Subcutaneous adipose tissue (tissue), 4 donors: ENCODE results near the gene DDIAS. TPM values are rescaled to one million over a fixed set of nuclear protein-coding genes. Genes with fewer than 3 reads are reported as not detected.

Experiments used
- total RNA-seq, 4 donors: library from RNA; depleted of rRNA; stranded (reverse); fragments of >200 nt; gene quantifications; one replicate each; pipeline ENCODE4 v1.1.0, GENCODE V29; 2016
- TF ChIP-seq, protein P1 (sequence below): fragments of 450-650 bp; IDR thresholded peaks from one replicate; pipeline ENCODE4 v1.5.1; 2016; ENCODE audit warnings: low read depth, mild to moderate bottlenecking, control low read depth, antibody characterized with exemption, moderate library complexity

The DDIAS gene
- total RNA-seq, 4 donors from 2014 or later, result 0.38 to 2.4 (median 1.7) TPM

DNA sequence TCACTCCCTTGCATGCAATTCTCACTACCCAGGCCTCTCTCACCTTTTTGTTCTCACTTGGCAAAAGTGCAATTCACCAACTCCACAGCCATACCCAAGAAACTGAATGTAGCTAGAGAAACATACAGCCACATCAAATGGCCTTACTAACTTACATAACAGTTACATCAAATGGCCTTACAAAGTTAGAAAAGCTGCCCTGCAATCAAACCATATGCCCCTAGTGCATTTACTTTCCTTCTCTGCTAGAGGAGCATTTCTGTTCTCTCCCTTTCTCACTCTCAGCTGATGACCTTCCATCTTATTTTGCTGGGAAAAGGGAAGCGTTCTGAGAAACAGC is 11.6 kb upstream of the DDIAS start:
- TF ChIP-seq, protein P1, sequence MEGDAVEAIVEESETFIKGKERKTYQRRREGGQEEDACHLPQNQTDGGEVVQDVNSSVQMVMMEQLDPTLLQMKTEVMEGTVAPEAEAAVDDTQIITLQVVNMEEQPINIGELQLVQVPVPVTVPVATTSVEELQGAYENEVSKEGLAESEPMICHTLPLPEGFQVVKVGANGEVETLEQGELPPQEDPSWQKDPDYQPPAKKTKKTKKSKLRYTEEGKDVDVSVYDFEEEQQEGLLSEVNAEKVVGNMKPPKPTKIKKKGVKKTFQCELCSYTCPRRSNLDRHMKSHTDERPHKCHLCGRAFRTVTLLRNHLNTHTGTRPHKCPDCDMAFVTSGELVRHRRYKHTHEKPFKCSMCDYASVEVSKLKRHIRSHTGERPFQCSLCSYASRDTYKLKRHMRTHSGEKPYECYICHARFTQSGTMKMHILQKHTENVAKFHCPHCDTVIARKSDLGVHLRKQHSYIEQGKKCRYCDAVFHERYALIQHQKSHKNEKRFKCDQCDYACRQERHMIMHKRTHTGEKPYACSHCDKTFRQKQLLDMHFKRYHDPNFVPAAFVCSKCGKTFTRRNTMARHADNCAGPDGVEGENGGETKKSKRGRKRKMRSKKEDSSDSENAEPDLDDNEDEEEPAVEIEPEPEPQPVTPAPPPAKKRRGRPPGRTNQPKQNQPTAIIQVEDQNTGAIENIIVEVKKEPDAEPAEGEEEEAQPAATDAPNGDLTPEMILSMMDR, result no peak

DNA sequence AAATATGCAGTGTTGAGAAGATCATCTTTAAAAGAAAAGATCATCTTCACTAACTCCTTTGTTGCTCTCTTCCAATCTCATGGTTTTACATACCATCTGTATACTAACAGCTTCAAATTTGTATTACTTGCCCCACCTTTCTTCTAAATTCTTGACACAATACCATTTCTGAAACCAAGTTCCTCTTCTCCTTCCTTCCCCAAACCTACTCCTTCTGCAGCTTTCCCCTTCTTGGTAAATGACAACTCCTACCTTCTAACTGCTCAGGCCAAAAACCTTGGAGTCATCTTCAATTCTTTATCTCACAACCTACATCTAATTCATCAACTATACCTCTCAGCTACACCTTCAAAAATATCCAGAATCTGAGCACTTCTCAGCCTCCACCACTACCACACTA is 10.6 kb upstream of the DDIAS start:
- TF ChIP-seq, protein P1, result no peak

DNA sequence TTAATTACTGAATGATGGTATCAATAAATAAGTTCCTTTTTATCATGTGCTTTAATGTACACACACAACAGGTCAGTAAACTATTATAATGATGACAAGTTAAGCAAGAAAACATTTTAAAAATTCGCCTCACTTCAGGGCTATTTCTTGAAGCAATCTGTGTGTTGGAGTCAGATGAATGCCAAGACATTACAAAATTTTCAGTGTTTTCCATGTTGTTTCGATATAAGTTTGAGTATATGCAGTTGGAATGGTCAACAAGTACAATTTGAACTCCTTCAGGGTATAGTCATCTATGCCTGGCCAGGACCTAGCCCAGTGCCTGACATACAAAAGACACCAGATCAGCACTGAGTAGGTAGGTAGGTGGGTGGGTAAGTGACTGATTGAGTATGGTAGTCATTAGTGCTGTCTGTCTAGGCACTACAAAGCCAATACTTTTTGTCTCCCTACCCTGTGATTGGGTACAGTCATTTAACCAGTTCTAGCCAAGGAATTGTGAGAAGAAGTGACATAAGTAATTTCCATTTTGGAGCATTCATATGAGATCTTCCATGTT is 8.8 kb upstream of the DDIAS start:
- TF ChIP-seq, protein P1, result no peak

DNA sequence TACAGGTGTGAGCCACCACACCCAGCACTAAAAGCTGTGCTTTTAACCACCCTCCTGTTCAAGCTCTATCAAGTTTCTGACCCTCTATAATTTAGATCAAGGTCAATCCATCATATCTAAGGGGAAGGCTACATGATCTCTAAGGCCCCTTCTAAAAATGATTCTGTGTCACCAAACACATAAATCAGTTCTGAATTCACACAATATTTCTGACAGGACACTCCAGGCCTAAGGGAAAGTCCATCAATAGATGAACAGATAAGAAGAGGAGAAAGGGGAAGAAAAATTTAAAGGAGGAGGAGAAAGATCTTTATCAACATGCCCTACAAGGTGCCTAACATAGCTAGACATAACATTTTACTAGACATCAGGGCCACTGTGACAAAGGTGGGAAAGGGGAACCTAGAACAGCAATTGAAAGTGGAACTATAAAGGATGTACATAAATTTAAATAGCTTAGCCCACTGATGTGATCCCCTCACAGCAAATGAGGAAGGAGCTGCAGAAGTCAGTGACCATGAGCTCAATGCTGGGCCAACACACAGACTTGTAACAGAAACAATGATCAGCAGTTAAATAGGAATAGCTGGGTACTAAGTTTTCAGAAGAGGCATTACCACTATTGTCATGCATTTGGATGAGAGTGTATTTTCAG is 6.0 kb upstream of the DDIAS start:
- TF ChIP-seq, protein P1, result no peak

DNA sequence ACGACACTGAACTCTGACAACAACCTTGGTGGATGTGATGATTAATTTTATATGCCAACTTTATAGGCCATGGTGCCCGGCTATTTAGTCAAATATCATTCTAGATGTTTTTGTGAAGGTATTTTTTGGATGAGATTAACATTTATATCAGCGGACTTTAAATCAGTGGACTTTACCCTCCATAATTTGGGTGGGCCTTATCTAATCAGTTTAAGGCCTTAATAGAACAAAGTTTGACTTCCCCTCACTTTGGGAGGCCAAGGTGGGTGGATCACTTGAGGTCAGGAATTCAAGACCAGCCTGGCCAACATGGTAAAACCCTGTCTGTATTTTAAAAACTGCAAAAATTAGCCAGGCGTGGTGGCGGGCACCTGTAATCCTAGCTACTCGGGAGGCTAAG is 5.4 kb upstream of the DDIAS start:
- TF ChIP-seq, protein P1, result no peak

DNA sequence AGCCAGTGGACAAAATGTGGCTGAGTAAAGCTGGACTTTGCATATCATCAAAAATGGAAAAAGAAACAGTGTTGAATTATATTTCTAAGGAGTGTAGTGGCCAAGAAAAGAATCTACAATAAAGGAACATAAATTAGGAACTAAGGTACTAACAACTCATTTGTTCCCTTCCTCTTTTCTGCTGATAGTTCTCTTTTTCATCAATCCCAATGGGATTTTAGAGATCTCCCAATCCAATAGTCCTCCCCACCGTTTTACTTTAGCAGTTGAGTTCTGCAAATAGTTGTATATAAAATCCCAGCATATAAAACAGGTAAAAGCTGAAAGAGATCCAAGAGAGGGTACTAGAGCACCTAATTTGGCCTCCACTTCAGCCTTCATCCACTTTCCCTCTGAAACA is 3.3 kb upstream of the DDIAS start:
- TF ChIP-seq, protein P1, result no peak

DNA sequence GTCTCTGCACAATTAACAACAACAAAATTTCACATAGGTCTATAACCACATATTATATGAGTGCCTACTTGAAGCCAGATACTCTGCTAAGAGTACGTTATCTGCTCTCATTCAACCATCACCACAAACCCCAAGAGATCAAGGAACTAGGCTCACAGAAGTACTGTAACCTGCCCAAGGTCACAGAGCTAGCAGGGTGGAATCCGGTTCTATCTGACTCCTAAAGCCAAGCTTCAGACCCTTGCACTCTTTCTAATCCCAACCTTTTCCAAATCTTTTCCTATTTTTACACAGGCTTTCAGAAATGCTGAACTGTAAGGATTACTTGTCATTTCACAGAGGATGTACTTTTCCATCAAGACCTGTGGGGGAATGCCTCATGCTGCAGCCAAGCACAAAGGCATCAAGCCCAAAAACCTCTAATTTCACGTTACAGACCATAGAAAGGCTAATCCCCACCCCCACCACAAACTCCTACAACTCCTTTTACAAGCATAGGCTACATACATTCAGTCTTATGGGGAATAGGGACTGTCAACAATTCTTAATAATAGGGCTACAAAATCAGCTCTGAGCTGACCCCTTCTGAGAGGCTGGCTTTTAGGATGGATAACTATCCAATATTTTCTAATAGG is 2.2 kb upstream of the DDIAS start:
- TF ChIP-seq, protein P1, result no peak
